Activated gamma-delta T cell (primary cell): Measurements from ENCODE around the gene TBX4.
"Not testable (repeated sequence)": the region's sequence is repeated elsewhere in the genome, so short reads cannot be mapped to it uniquely, and the experiment has no call there.

Source experiments
- DNase-seq: peaks from one replicate; lab custom pipeline; 2025; lab: John Stamatoyannopoulos, UW

TBX4 gene

GRCh38 chr17:61483778-61484116 is 31.5 kb downstream of the TBX4 start:
- no peak for DNase-seq

GRCh38 chr17:61484174-61484573 is 32.0 kb downstream of the TBX4 start:
- no peak for DNase-seq

GRCh38 chr17:61485067-61485775 is 33.0 kb downstream of the TBX4 start:
- DNase-seq = no peak

- DNase-seq = no peak
Measured at GRCh38 chr17:61486135-61487120, 34.2 kb downstream of the TBX4 start.

DNA sequence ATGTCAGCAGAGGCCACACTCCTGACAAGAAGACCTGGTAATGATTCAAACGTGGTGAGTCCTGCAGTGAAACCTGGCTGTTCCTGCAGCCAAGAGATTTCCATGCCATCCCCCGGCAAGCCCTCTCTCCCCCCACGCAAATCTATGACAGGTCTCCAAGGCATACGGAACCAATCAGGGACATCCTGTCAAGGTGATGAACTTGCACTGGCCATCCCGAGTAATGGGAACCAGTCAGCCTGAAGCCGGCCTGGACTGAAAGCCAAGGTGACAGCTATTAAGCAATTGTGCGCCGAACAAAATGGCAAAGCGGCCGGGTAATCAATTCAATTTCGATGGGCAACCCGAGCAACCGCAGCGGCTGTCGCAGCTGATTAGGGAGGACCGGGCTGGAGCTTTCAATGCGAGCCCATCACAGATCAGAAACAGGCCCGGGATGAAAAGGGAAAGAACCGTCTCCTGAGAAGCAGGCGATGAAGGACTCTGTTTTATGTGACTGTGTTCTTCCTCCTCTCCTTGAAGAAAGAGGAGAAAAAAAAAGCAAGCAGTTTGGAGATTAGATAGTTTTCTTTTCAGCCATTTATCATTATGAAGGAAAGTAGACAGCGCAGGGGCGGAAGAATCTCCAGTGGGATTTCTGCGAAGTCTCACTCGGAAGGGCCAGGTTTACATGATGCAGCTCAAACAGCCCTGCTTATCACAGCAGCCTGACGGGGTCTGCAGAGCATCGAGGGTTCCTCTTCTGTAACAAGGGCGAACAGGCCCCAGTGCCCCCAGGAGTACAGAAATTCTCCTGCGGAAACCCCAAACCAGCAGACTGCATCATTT is 35.2 kb downstream of the TBX4 start:
- no peak for DNase-seq

- no peak for DNase-seq
Measured at GRCh38 chr17:61487989-61488595, 35.9 kb downstream of the TBX4 start.

DNA sequence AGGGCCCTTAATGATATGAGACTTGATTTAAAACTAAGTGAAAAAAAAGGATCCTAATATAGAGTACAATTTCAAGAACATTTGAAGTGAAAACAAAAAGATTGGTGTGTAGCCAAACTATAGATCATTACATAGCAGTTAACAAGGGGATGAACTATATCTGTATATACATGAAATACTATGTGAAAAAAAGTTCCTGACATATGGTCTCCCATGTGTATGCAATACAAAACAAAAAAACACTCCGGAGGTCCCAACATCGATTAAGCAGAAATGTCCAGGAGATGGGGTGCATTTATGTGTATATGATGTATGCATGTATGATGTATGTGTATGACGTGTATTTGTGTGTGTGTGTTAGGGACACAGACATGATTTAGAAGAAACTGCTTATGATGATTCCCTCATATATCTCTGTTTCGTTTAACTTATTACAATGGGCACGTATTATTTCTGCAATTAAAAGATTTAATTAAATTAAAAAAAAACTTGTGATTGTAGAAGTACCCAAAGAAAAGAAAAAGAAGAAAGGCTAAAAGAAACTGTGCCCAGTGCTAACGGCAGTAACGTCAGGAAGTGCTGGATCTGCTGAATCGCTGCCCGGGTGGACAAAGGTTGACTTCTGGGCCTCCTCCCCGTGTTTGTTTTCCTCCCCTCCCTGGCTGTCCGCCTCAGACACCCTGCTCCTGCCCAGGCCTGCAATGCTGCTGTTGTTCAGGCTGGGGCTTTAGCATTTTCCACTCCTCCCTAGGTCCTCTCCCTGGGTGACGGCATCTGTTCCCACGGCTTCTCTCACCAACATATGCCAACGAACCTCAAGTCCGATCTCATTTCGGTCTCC is 36.9 kb downstream of the TBX4 start:
- DNase-seq = no peak

- no peak for DNase-seq
Measured at GRCh38 chr17:61489719-61490490, 37.7 kb downstream of the TBX4 start.

DNA sequence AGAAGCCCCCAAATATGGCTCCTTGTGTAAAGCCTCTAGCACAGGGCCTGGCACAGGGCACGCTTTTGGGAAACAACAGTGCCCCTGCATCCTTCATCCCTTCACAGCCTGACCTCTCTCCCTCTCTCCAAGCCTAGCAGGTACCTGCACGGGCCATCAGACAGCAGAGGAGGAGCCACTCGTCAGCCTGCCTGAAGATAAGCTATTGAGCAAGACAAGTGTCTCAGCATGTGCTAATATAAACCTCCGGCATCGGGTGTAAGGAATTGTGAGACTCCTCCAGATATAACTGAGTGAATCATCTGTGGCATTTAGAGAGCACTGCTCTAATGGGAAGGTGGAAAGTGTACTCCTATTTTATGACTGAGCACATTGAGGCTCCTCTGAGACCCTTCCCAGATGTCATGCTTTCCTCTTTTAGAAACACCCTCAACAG is 38.3 kb downstream of the TBX4 start:
- no peak for DNase-seq

- DNase-seq = no peak
Measured at GRCh38 chr17:61491981-61492380, 39.8 kb downstream of the TBX4 start.

DNA sequence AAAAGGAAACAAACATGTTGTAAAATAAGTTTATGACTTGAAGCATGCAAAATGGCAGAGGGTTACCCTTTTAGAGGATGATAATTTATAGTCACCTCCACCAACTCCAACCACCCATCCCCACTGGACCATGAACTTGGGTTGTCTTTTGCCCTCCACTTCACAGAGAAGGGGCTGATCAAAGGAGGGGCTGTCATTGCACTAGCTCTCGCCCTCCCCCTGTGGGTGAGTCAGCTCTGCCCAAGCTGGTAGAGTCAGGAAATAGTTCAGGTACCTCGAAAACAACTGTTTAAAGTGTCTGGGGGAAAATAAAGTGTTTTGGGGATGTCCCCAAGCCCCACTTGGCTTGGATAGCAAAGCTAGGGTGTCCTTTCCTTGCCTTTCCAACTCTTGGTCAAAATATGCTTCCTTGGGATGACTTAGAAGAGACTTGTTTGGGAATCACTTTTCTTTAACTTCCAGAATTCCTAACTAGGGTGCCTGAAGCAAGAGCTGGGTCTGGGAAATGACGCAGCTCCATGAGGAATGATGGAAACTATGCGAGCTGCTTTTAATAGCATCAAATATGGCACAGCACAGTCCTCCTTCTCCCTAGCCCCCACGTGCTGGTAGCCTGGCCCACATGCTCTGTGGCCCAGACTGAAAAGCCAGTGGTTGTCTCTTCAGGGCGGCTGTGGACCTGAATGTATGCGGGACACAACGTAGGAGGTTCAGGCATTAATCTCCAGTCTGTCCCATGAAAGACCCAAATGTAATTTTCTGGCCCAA is 40.7 kb downstream of the TBX4 start:
- DNase-seq = no peak

- not testable (repeated sequence) for DNase-seq
Measured at GRCh38 chr17:61493830-61494324, 41.7 kb downstream of the TBX4 start.

GRCh38 chr17:61494325-61495160 is 42.3 kb downstream of the TBX4 start:
- no peak for DNase-seq

DNA sequence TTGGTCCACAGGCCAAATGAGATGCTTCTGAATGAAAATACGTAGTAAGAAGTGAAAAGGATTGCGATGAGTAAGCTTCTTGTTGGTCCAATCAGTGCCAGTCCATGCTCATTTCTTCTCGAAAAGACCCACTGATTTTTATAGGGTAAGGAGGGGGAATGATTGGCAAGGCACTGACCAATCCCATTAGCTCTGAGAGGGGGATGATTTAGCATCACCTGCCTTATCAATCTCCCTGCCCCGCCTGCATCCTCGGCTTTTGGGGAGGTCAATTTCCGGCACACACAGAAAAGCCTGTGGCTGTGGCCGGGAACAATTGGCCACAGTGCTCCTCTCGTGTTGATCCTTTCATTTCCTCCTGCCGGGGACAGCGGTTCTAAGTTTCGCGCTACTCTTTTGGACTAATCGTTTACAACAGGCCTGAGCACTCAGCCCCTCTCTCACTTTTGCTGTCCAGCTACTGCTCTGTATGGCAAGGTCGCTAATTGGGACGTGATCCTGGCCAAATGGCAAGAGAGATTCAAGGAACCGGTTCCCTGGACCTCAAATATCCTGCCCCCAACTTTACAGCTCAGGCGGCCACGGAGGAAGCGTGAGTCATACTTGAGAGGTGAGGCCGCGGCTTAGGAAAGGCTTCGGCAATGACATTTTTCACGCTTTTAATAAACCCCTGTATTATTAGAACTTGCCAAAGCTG is 43.1 kb downstream of the TBX4 start:
- DNase-seq = no peak

GRCh38 chr17:61496174-61496956 is 44.1 kb downstream of the TBX4 start:
- DNase-seq = no peak

GRCh38 chr17:61496957-61497653 is 44.9 kb downstream of the TBX4 start:
- DNase-seq = no peak
